PC-3 (cell line): ENCODE results near the gene SRRD. TPM values are rescaled to one million over a fixed set of nuclear protein-coding genes. Genes with fewer than 3 reads are reported as not detected.

Source experiments
- ATAC-seq: fragments of 200-7000 bp; cut with Tn5 transposase; 2 replicates; pipeline ENCODE4 v1.9.1; 2020; ENCODE audit warnings: mild to moderate bottlenecking, moderate library complexity
- BruUV-seq: library from RNA; stranded (reverse); fragments of 400-500 nt; replicated peaks from 2 replicates; lab custom pipeline; 2021; lab: Mats Ljungman, UMichigan
- CTCF ChIA-PET: fragments of 300-600 bp; sonication (Branson Sonifier 250); formaldehyde crosslinking; loops from one replicate; lab custom pipeline; 2022; ENCODE audit warnings: antibody characterized with exemption; lab: Charles Lee
- POLR2A ChIA-PET: fragments of 300-600 bp; sonication (Branson Sonifier 250); formaldehyde crosslinking; loops from one replicate; lab custom pipeline; 2022; ENCODE audit warnings: antibody characterized with exemption; ENCODE audit not compliant: unreplicated experiment; lab: Charles Lee
- DNase-seq: peaks from one replicate; pipeline ENCODE4 v3.0.0-alpha.2; 2015
- H2AFZ ChIP-seq: fragments of 300-600 bp; sonication (generic); 2 replicates; pipeline ENCODE4 v1.6.0; 2016; ENCODE audit warnings: antibody characterized with exemption, low read length
- H3F3A ChIP-seq: fragments of 300-600 bp; sonication (generic); one replicate; pipeline ENCODE4 v1.6.0; 2017; ENCODE audit warnings: antibody characterized with exemption, low read length, control low read depth, mild to moderate bottlenecking; ENCODE audit not compliant: unreplicated experiment
- H3K27ac ChIP-seq: fragments of 300-600 bp; sonication (generic); 2 replicates; pipeline ENCODE4 v1.5.1; 2016; ENCODE audit warnings: mild to moderate bottlenecking, low read length
- H3K27me3 ChIP-seq: fragments of 300-600 bp; sonication (generic); 2 replicates; pipeline ENCODE4 v1.6.1; 2016; ENCODE audit warnings: low read length, mixed read lengths
- H3K36me3 ChIP-seq: fragments of 300-600 bp; sonication (generic); 2 replicates; pipeline ENCODE4 v1.6.1; 2016; ENCODE audit warnings: low read depth, mixed run types, low read length, mixed read lengths
- H3K4me1 ChIP-seq: fragments of 300-600 bp; sonication (generic); 2 replicates; pipeline ENCODE4 v1.5.1; 2016; ENCODE audit warnings: low read length; ENCODE audit not compliant: insufficient read depth
- H3K4me2 ChIP-seq: fragments of 300-600 bp; sonication (generic); 2 replicates; pipeline ENCODE4 v1.6.0; 2016; ENCODE audit warnings: low read length
- H3K4me3 ChIP-seq: fragments of 300-600 bp; sonication (generic); 2 replicates; pipeline ENCODE4 v1.5.1; 2016; ENCODE audit warnings: mild to moderate bottlenecking, low read length, mixed read lengths
- H3K79me2 ChIP-seq: fragments of 300-600 bp; sonication (generic); 2 replicates; pipeline ENCODE4 v1.6.1; 2017; ENCODE audit warnings: low read length, mixed read lengths
- H3K9ac ChIP-seq: fragments of 300-600 bp; sonication (generic); 2 replicates; pipeline ENCODE4 v1.6.0; 2016; ENCODE audit warnings: mild to moderate bottlenecking, low read length
- H3K9me2 ChIP-seq: fragments of 300-600 bp; sonication (generic); replicated peaks from 2 replicates; pipeline ENCODE4 v1.6.1; 2016; ENCODE audit warnings: mixed run types, low read length, mixed read lengths
- H3K9me3 ChIP-seq: fragments of 300-600 bp; sonication (generic); 2 replicates; pipeline ENCODE4 v1.6.1; 2016; ENCODE audit warnings: low read length, mixed read lengths
- H4K20me1 ChIP-seq: fragments of 300-600 bp; sonication (generic); 2 replicates; pipeline ENCODE4 v1.6.1; 2016; ENCODE audit warnings: low read length, mixed read lengths
- EZH2 ChIP-seq: fragments of 300-600 bp; sonication (generic); IDR thresholded peaks from one replicate; pipeline ENCODE4 v1.6.1; 2017; ENCODE audit warnings: antibody characterized with exemption, mild to moderate bottlenecking, low read length; ENCODE audit not compliant: unreplicated experiment
- EZH2phosphoT487 ChIP-seq: fragments of 300-600 bp; sonication (generic); IDR thresholded peaks from 2 replicates; pipeline ENCODE4 v1.6.1; 2018; ENCODE audit warnings: mild to moderate bottlenecking, antibody characterized with exemption, low read length, borderline replicate concordance
- intact Hi-C: fragments of 100-400 bp; cut with micrococcal nuclease; formaldehyde crosslinking; loops from 2 replicates; pipeline ENCODE4 v1.9.0; 2023
- total RNA-seq: library from RNA; depleted of rRNA; stranded (reverse); fragments of >200 nt; gene quantifications from 2 replicates; pipeline ENCODE4 v1.2.3, GENCODE V29; 2014
- TF ChIP-seq, protein P1 (sequence below): fragments of 300-600 bp; sonication (generic); conservative IDR thresholded peaks from 2 replicates; pipeline ENCODE4 v1.5.1; 2017; ENCODE audit warnings: antibody characterized with exemption, low read depth, mild to moderate bottlenecking, low read length

SRRD gene
- total RNA-seq, 1 experiment from 2014 or later, result 17.6 TPM

DNA sequence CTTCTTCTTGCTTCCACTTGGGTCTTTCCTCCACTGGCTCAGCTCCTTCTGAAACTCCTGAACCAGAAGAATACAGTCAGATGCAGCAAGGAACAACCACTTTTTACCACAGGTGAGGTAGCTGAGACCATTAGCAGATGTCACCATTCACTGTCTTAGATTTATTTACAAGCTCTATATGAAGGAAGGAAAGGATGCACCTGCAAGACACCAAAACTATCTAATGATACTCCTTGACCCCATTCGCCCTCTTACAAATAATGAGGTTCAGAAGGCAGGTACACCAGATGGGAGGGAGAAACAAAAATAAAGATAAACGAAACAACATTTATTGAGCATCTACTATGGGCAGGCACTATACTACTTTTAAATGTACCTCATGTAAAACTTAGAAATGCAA lies 18.3 kb downstream of the SRRD start:
- no peaks in the 10 kb centered on the region for H3K9me3 ChIP-seq
- no peak overlapping the region for H3K4me2 ChIP-seq
- H3K27ac ChIP-seq, result no peak overlapping the region
- no peaks in the 10 kb centered on the region for H3K79me2 ChIP-seq
- no peak for DNase-seq
- H3K27me3 ChIP-seq, result no peaks in the 10 kb centered on the region
- TF ChIP-seq, protein P1, sequence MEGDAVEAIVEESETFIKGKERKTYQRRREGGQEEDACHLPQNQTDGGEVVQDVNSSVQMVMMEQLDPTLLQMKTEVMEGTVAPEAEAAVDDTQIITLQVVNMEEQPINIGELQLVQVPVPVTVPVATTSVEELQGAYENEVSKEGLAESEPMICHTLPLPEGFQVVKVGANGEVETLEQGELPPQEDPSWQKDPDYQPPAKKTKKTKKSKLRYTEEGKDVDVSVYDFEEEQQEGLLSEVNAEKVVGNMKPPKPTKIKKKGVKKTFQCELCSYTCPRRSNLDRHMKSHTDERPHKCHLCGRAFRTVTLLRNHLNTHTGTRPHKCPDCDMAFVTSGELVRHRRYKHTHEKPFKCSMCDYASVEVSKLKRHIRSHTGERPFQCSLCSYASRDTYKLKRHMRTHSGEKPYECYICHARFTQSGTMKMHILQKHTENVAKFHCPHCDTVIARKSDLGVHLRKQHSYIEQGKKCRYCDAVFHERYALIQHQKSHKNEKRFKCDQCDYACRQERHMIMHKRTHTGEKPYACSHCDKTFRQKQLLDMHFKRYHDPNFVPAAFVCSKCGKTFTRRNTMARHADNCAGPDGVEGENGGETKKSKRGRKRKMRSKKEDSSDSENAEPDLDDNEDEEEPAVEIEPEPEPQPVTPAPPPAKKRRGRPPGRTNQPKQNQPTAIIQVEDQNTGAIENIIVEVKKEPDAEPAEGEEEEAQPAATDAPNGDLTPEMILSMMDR, result no peak
- TF ChIP-seq EZH2 (no peak), EZH2phosphoT487 (no peak)
- H3F3A ChIP-seq, result no peaks in the 10 kb centered on the region
- intact Hi-C loops, result no loop called here
- no peak overlapping the region for H3K4me3 ChIP-seq
- POLR2A ChIA-PET, result no interaction called here
- no TSS peak for BruUV-seq
- CTCF ChIA-PET, result no interaction called here
- no peaks in the 10 kb centered on the region for H3K4me1 ChIP-seq
- no peak overlapping the region for H2AFZ ChIP-seq
- no peaks in the 10 kb centered on the region for H4K20me1 ChIP-seq
- no peak overlapping the region for H3K9ac ChIP-seq
- H3K9me2 ChIP-seq, result no peaks in the 10 kb centered on the region
- no peak for ATAC-seq
- peaks cover 30% of the 10 kb centered on the region for H3K36me3 ChIP-seq

DNA sequence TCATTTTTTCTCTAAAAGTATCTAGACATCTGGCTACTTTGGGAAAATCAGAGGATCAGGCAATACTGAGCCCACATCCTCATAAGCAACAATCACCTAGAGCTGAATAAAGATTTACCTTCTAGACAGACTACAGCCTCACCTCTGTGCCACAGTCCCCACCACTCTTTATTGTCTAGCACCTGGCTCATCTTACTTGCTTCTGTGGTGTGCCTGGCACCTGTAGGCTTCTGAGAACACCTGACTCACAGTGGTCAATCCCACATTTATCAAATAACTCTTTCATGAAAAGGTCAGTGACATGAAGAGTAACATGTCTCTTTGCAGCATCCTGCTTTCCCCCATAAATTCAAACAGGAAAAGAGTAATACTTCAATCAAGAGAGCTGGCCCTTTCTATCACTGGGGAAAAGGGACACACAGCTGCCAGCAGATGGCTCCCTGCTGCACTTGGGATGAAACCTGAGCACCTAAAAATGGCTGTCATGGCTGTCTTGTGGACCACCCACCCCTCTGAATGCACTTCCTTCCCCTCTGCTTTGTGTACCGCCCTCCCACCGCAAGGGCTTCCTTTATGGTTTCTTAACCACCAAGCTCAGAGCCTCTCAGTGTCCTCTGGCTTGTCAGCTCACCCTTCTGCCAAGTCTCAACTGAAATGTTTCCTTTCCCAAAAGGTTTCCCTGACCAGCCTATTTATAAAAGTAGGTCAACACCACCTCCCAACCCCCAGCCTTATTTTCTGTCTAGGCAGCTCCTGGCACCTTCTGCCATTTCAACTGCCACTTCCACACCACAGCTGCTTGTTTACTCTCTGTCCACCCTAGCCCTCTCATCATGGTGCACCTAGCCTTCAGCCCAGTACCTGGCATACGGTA lies 19.2 kb downstream of the SRRD start:
- no peaks in the 10 kb centered on the region for H3K9me2 ChIP-seq
- BruUV-seq, result no TSS peak
- H3K9ac ChIP-seq, result no peak overlapping the region
- DNase-seq (peak; percentile 18), ATAC-seq (peak; percentile 56)
- H2AFZ ChIP-seq, result no peak overlapping the region
- H3K4me1 ChIP-seq, result no peaks in the 10 kb centered on the region
- peaks cover 32% of the 10 kb centered on the region for H3K36me3 ChIP-seq
- ChIA-PET POLR2A (no interaction called here), CTCF (no interaction called here)
- H3F3A ChIP-seq, result no peaks in the 10 kb centered on the region
- no peaks in the 10 kb centered on the region for H3K9me3 ChIP-seq
- no peak overlapping the region for H3K4me3 ChIP-seq
- H3K27ac ChIP-seq, result no peak overlapping the region
- intact Hi-C loops, result no loop called here
- no peak for TF ChIP-seq EZH2phosphoT487
- TF ChIP-seq, protein P1, result peak; percentile 64
- no peak overlapping the region for H3K4me2 ChIP-seq
- no peaks in the 10 kb centered on the region for H3K27me3 ChIP-seq
- H3K79me2 ChIP-seq, result no peaks in the 10 kb centered on the region
- H4K20me1 ChIP-seq, result no peaks in the 10 kb centered on the region

- TF ChIP-seq, protein P1, result no peak
- TF ChIP-seq EZH2phosphoT487 (no peak), EZH2 (no peak)
- Histone ChIP-seq H3F3A (no peaks in the 10 kb centered on the region), H3K4me2 (no peak overlapping the region), H3K9me3 (no peaks in the 10 kb centered on the region), H3K36me3 (peaks cover 35% of the 10 kb centered on the region), H2AFZ (no peak overlapping the region), H3K79me2 (no peaks in the 10 kb centered on the region), H3K4me1 (no peaks in the 10 kb centered on the region), H3K9ac (no peak overlapping the region), H4K20me1 (no peaks in the 10 kb centered on the region), H3K4me3 (no peak overlapping the region), H3K27me3 (no peaks in the 10 kb centered on the region), H3K9me2 (no peaks in the 10 kb centered on the region), H3K27ac (no peak overlapping the region)
- CTCF ChIA-PET, result no interaction called here
- intact Hi-C loops, result no loop called here
- no TSS peak for BruUV-seq
- no peak for DNase-seq
- no peak for ATAC-seq
- POLR2A ChIA-PET, result no interaction called here
Observed at GRCh38 chr22:26503758-26504157, 20.1 kb downstream of the SRRD start.
